ENCODE results near the gene ARHGEF11. TPM values are rescaled to one million over a fixed set of nuclear protein-coding genes. Genes with fewer than 3 reads are reported as not detected.

ARHGEF11 gene
- total and polyA plus RNA-seq, 2 of the 4 experiments (the other 2 are of a cell fraction), result 16.8 to 17.2 TPM

GRCh38 chr1:157047062-157047410 lies 1.5 kb upstream of the ARHGEF11 start:
- Histone ChIP-seq H4K20me1 (ENCODE audit: insufficient read depth, low read length) (peaks cover 22% of the 10 kb centered on the region), H3K56ac (ENCODE audit: extremely low read depth, insufficient read depth, low read length) (no peak overlapping the region), H3K9ac (ENCODE audit: low read depth, low read length) (no peak overlapping the region), H3K9me3 (ENCODE audit: control insufficient read depth, insufficient read depth, low read length) (0 out of 2 replicates have a peak, but pooled peaks cover 2% of the 10 kb centered on the region), H3K18ac (ENCODE audit: low read depth, low read length) (no peak overlapping the region), H2AK5ac (ENCODE audit: low read depth, low read length) (no peak overlapping the region), H4K8ac (ENCODE audit: low read depth in 2 of 2, low read length in 2 of 2) (no peak overlapping the region), H2BK5ac (ENCODE audit: low read depth, low read length, poor library complexity, severe bottlenecking) (no peak overlapping the region), H3K4me3 (ENCODE audit: insufficient read depth, low read depth, low read length) (no peak overlapping the region), H3K9me1 (ENCODE audit: insufficient read depth, low read length) (peaks cover 14% of the 10 kb centered on the region), H2AFZ (replicated peaks; ENCODE audit: low read length, poor library complexity) (no peak overlapping the region), H3K27ac (ENCODE audit: insufficient read depth, low read length) (no peak overlapping the region), H3K4me2 (ENCODE audit: low read depth, low read length) (no peak overlapping the region), H3K4ac (ENCODE audit: low read depth, low read length) (no peak overlapping the region), H4K5ac (ENCODE audit: low read depth, low read length) (no peak overlapping the region), H2BK120ac (ENCODE audit: low read depth, low read length) (no peak overlapping the region), H4K91ac (ENCODE audit: insufficient read depth, low read depth, low read length) (no peak overlapping the region), H3K23ac (ENCODE audit: low read depth, low read length) (no peak overlapping the region), H3K36me3 (ENCODE audit: control insufficient read depth, insufficient read depth, low read length) (no peaks in the 10 kb centered on the region), H3K4me1 (ENCODE audit: control insufficient read depth, insufficient read depth, low read length) (peaks cover 10% of the 10 kb centered on the region), H2BK15ac (ENCODE audit: low read depth, low read length) (no peak overlapping the region), H3K79me1 (ENCODE audit: low read depth in 1 of 2, low read length in 2 of 2) (peaks cover 26 to 31% of the 10 kb centered on the region in 2 experiments), H3K27me3 (ENCODE audit: control insufficient read depth, insufficient read depth, low read length) (peaks cover 12% of the 10 kb centered on the region), H2BK20ac (ENCODE audit: low read depth, low read length) (no peak overlapping the region), H3K14ac (replicated peaks; ENCODE audit: low read depth, low read length) (no peak overlapping the region), H2AK9ac (replicated peaks; ENCODE audit: low read depth, low read length, poor library complexity) (no peak overlapping the region)
- POLR2A ChIA-PET (ENCODE audit: unreplicated experiment), result no interaction called here
- CTCF ChIA-PET, result no interaction called here
- in situ Hi-C loops (cut with MboI; ENCODE audit: low sequenced_read_pairs), result no loop called here
- intact Hi-C loops (cut with micrococcal nuclease), result loop anchor here (1.0 kb wide), 1 partner anchor 31 kb away; no protein-coding TSS in a partner anchor
- no TSS peak for BruUV-seq (replicated peaks)
- TF ChIP-seq, protein P1, sequence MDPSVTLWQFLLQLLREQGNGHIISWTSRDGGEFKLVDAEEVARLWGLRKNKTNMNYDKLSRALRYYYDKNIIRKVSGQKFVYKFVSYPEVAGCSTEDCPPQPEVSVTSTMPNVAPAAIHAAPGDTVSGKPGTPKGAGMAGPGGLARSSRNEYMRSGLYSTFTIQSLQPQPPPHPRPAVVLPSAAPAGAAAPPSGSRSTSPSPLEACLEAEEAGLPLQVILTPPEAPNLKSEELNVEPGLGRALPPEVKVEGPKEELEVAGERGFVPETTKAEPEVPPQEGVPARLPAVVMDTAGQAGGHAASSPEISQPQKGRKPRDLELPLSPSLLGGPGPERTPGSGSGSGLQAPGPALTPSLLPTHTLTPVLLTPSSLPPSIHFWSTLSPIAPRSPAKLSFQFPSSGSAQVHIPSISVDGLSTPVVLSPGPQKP (IDR thresholded peaks at IDR 0.05; ENCODE audit: borderline replicate concordance, low read depth, low read length), result no peak
- TF ChIP-seq USF2 (IDR thresholded peaks at IDR 0.05; ENCODE audit: low read depth, low read length) (no peak), SMC3 (IDR thresholded peaks at IDR 0.05; ENCODE audit: low read depth, low read length) (no peak), RCOR1 (IDR thresholded peaks at IDR 0.05; ENCODE audit: insufficient replicate concordance, low read length) (no peak), RAD21 (IDR thresholded peaks at IDR 0.05; ENCODE audit: low read length) (no peak), CHD1 (IDR thresholded peaks at IDR 0.05; ENCODE audit: low read depth, low read length) (no peak), BHLHE40 (IDR thresholded peaks at IDR 0.05; ENCODE audit: low read depth, low read length) (no peak), MAZ (IDR thresholded peaks at IDR 0.05; ENCODE audit: borderline replicate concordance, low read depth, low read length) (no peak), RFX5 (IDR thresholded peaks at IDR 0.05; ENCODE audit: low read depth, low read length) (no peak)
- TF ChIP-seq, protein P2, sequence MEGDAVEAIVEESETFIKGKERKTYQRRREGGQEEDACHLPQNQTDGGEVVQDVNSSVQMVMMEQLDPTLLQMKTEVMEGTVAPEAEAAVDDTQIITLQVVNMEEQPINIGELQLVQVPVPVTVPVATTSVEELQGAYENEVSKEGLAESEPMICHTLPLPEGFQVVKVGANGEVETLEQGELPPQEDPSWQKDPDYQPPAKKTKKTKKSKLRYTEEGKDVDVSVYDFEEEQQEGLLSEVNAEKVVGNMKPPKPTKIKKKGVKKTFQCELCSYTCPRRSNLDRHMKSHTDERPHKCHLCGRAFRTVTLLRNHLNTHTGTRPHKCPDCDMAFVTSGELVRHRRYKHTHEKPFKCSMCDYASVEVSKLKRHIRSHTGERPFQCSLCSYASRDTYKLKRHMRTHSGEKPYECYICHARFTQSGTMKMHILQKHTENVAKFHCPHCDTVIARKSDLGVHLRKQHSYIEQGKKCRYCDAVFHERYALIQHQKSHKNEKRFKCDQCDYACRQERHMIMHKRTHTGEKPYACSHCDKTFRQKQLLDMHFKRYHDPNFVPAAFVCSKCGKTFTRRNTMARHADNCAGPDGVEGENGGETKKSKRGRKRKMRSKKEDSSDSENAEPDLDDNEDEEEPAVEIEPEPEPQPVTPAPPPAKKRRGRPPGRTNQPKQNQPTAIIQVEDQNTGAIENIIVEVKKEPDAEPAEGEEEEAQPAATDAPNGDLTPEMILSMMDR (conservative IDR thresholded peaks at IDR 0.05; ENCODE audit: low read depth, low read length), result no peak
- dilution Hi-C loops (cut with HindIII; ENCODE audit: low sequenced_read_pairs, unreplicated experiment), result no loop called here
- DNase-seq, result no peak
- no peak for ATAC-seq (ENCODE audit: low read depth)
- no CpG with 5 or more reads among the region's 2 CpGs for WGBS, 2 experiments (ENCODE audit: extremely low coverage in 2 of 2, insufficient read length in 1 of 2)

All from IMR-90 (cell line).